ENCODE measurements around the gene MYO7B. TPM values are rescaled to one million over a fixed set of nuclear protein-coding genes. Genes with fewer than 3 reads are reported as not detected.

Gene MYO7B
- total and polyA plus RNA-seq, 2 experiments from 2014 or later = 17.6 to 20.1 TPM

- peaks cover 10% of the 10 kb centered on the region for H3K4me1 ChIP-seq (ENCODE audit: insufficient read depth)
- no peak overlapping the region for H3K4me2 ChIP-seq
- H4K20me1 ChIP-seq (ENCODE audit: insufficient read depth, poor library complexity, severe bottlenecking) = no peaks in the 10 kb centered on the region
- H3K9me2 ChIP-seq (replicated peaks; ENCODE audit: insufficient read depth) = no peaks in the 10 kb centered on the region
- H3K79me2 ChIP-seq = no peaks in the 10 kb centered on the region
- no peak overlapping the region for H2AFZ ChIP-seq
- H3K4me3 ChIP-seq = no peak overlapping the region
- no peak for DNase-seq (ENCODE audit: low spot score)
- H3K9me3 ChIP-seq (ENCODE audit: low read depth) = no peaks in the 10 kb centered on the region
- no peaks in the 10 kb centered on the region for H3K36me3 ChIP-seq (replicated peaks; ENCODE audit: insufficient read depth, low read depth)
- H3K27ac ChIP-seq = no peak overlapping the region
- 88% methylated on average over 24 of the region's 25 CpGs for WGBS (ENCODE audit: low lambda C conversion rate, missing lambda C conversion rate)
- no peak for TF ChIP-seq EZH2phosphoT487 (IDR thresholded peaks at IDR 0.05; ENCODE audit: low read depth, severe bottlenecking, unreplicated experiment)
- TF ChIP-seq CTCF (IDR thresholded peaks at IDR 0.05; ENCODE audit: poor library complexity) = peak; percentile 6
- TF ChIP-seq EZH2 (IDR thresholded peaks at IDR 0.05; ENCODE audit: borderline replicate concordance) = no peak
- H3K27me3 ChIP-seq = no peaks in the 10 kb centered on the region
Measured at GRCh38 chr2:127640082-127641072, 104.9 kb downstream of the MYO7B start.

- DNase-seq (ENCODE audit: low spot score) = no peak
- Histone ChIP-seq H3K27ac (no peak overlapping the region), H4K20me1 (ENCODE audit: insufficient read depth, poor library complexity, severe bottlenecking) (no peaks in the 10 kb centered on the region), H2AFZ (no peak overlapping the region), H3K4me2 (no peak overlapping the region), H3K9me3 (ENCODE audit: low read depth) (no peaks in the 10 kb centered on the region), H3K27me3 (no peaks in the 10 kb centered on the region), H3K4me1 (ENCODE audit: insufficient read depth) (peaks cover 10% of the 10 kb centered on the region), H3K79me2 (no peaks in the 10 kb centered on the region), H3K4me3 (no peak overlapping the region), H3K9me2 (replicated peaks; ENCODE audit: insufficient read depth) (no peaks in the 10 kb centered on the region), H3K36me3 (replicated peaks; ENCODE audit: insufficient read depth, low read depth) (no peaks in the 10 kb centered on the region)
- 88% methylated on average over 6 of the region's 6 CpGs for WGBS (ENCODE audit: low lambda C conversion rate, missing lambda C conversion rate)
- TF ChIP-seq CTCF (IDR thresholded peaks at IDR 0.05; ENCODE audit: poor library complexity) (no peak), EZH2 (IDR thresholded peaks at IDR 0.05; ENCODE audit: borderline replicate concordance) (no peak), EZH2phosphoT487 (IDR thresholded peaks at IDR 0.05; ENCODE audit: low read depth, severe bottlenecking, unreplicated experiment) (no peak)
Measured at GRCh38 chr2:127641133-127641532, 105.7 kb downstream of the MYO7B start.

GRCh38 chr2:127641846-127642507 lies 106.5 kb downstream of the MYO7B start:
- H3K9me2 ChIP-seq (replicated peaks; ENCODE audit: insufficient read depth) = no peaks in the 10 kb centered on the region
- H2AFZ ChIP-seq = no peak overlapping the region
- no peak overlapping the region for H3K4me2 ChIP-seq
- WGBS (ENCODE audit: low lambda C conversion rate, missing lambda C conversion rate) = 85% methylated on average over 24 of the region's 25 CpGs
- DNase-seq (ENCODE audit: low spot score) = no peak
- H4K20me1 ChIP-seq (ENCODE audit: insufficient read depth, poor library complexity, severe bottlenecking) = no peaks in the 10 kb centered on the region
- TF ChIP-seq EZH2phosphoT487 (IDR thresholded peaks at IDR 0.05; ENCODE audit: low read depth, severe bottlenecking, unreplicated experiment) (no peak), EZH2 (IDR thresholded peaks at IDR 0.05; ENCODE audit: borderline replicate concordance) (no peak), CTCF (IDR thresholded peaks at IDR 0.05; ENCODE audit: poor library complexity) (no peak)
- H3K27me3 ChIP-seq = no peaks in the 10 kb centered on the region
- H3K79me2 ChIP-seq = no peaks in the 10 kb centered on the region
- no peak overlapping the region for H3K4me3 ChIP-seq
- no peak overlapping the region for H3K27ac ChIP-seq
- peaks cover 10% of the 10 kb centered on the region for H3K4me1 ChIP-seq (ENCODE audit: insufficient read depth)
- H3K36me3 ChIP-seq (replicated peaks; ENCODE audit: insufficient read depth, low read depth) = no peaks in the 10 kb centered on the region
- no peaks in the 10 kb centered on the region for H3K9me3 ChIP-seq (ENCODE audit: low read depth)

Data from hepatocyte (in vitro differentiated cells).